DND-41 (cell line): Measurements from ENCODE around the gene MTG1.

ENCODE experiments used
- ATAC-seq: fragments of 200-7000 bp; cut with Tn5 transposase; 3 replicates; pipeline ENCODE4 v1.9.1; 2021; ENCODE audit warnings: low read depth; ENCODE audit not compliant: insufficient read depth
- DNase-seq: peaks from one replicate; pipeline ENCODE4 v3.0.0-alpha.2; 2020
- H2AFZ ChIP-seq: 2 replicates; pipeline ENCODE4 v1.6.0; 2012; ENCODE audit warnings: low read depth, low read length
- H3K27ac ChIP-seq: 2 replicates; pipeline ENCODE4 v1.5.1; 2012; ENCODE audit warnings: low read length, inconsistent platforms
- H3K27me3 ChIP-seq: fragments of 200-600 bp; sonication (generic); 2 replicates; pipeline ENCODE4 v1.6.0; 2012; ENCODE audit warnings: low read length, mild to moderate bottlenecking, inconsistent platforms; ENCODE audit not compliant: insufficient read depth, poor library complexity
- H3K36me3 ChIP-seq: 2 replicates; pipeline ENCODE4 v1.5.1; 2012; ENCODE audit warnings: low read length, inconsistent platforms; ENCODE audit not compliant: insufficient read depth
- H3K4me1 ChIP-seq: 2 replicates; pipeline ENCODE4 v1.5.1; 2012; ENCODE audit warnings: mild to moderate bottlenecking, low read length; ENCODE audit not compliant: insufficient read depth
- H3K4me2 ChIP-seq: 2 replicates; pipeline ENCODE4 v1.6.0; 2012; ENCODE audit warnings: mild to moderate bottlenecking, moderate library complexity, low read length, inconsistent platforms; ENCODE audit not compliant: insufficient read depth
- H3K4me3 ChIP-seq, 2 experiments: fragments of 200-600 bp in 1 of 2; shearing (Covaris generic) in 1 of 2; 2 replicates each; pipeline ENCODE4 v1.5.1; 2012 to 2016; ENCODE audit warnings: inconsistent platforms in 2 of 2, low read length in 2 of 2, mild to moderate bottlenecking in 2 of 2, low read depth in 1 of 2, moderate library complexity in 1 of 2
- H3K79me2 ChIP-seq: 2 replicates; pipeline ENCODE4 v1.6.0; 2012; ENCODE audit warnings: low read length, inconsistent platforms; ENCODE audit not compliant: insufficient read depth
- H3K9ac ChIP-seq: 2 replicates; pipeline ENCODE4 v1.6.0; 2012; ENCODE audit warnings: low read depth, mild to moderate bottlenecking, inconsistent platforms, low read length, moderate library complexity
- H3K9me3 ChIP-seq: 2 replicates; pipeline ENCODE4 v1.5.1; 2012; ENCODE audit warnings: low read length, moderate library complexity, mild to moderate bottlenecking, inconsistent platforms; ENCODE audit not compliant: insufficient read depth, severe bottlenecking
- H4K20me1 ChIP-seq: 2 replicates; pipeline ENCODE4 v1.6.0; 2012; ENCODE audit warnings: low read length; ENCODE audit not compliant: insufficient read depth
- EZH2 ChIP-seq: IDR thresholded peaks from 3 replicates; pipeline ENCODE4 v1.6.1; 2012; ENCODE audit warnings: borderline replicate concordance, low read depth, mild to moderate bottlenecking, moderate library complexity, low read length, inconsistent platforms; ENCODE audit not compliant: severe bottlenecking
- TF ChIP-seq, protein P1 (sequence below): IDR thresholded peaks from 2 replicates; pipeline ENCODE4 v1.5.1; 2012; ENCODE audit warnings: borderline replicate concordance, low read length, moderate library complexity, mild to moderate bottlenecking; ENCODE audit not compliant: poor library complexity, severe bottlenecking; ENCODE audit errors: extremely low read depth

The MTG1 gene

DNA sequence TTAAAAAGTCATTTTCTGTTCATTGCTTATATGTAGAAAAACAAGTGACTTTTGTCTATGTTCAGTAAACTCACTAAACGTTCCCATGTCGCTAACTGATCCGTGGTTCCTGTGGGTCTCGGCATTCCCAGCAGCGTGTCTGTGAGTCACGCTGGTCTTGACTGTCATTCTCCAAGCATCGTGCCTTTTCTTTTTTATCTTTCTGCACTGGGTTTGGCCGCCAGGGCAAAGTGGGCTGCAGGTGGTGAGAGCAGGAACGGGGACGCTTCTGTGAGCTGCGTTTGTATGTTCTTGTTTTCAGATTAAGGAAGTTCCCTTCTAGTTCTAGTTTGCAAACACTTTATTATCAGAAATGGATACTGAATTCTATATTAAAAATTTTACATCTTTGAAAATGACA is 53.0 kb downstream of the MTG1 start:
- H3K27ac ChIP-seq = no peak overlapping the region
- 0 out of 2 replicates have a peak, but pooled peaks cover 2% of the 10 kb centered on the region for H4K20me1 ChIP-seq
- no peak for ATAC-seq
- H3K4me2 ChIP-seq = no peak overlapping the region
- TF ChIP-seq EZH2 = no peak
- TF ChIP-seq, protein P1, sequence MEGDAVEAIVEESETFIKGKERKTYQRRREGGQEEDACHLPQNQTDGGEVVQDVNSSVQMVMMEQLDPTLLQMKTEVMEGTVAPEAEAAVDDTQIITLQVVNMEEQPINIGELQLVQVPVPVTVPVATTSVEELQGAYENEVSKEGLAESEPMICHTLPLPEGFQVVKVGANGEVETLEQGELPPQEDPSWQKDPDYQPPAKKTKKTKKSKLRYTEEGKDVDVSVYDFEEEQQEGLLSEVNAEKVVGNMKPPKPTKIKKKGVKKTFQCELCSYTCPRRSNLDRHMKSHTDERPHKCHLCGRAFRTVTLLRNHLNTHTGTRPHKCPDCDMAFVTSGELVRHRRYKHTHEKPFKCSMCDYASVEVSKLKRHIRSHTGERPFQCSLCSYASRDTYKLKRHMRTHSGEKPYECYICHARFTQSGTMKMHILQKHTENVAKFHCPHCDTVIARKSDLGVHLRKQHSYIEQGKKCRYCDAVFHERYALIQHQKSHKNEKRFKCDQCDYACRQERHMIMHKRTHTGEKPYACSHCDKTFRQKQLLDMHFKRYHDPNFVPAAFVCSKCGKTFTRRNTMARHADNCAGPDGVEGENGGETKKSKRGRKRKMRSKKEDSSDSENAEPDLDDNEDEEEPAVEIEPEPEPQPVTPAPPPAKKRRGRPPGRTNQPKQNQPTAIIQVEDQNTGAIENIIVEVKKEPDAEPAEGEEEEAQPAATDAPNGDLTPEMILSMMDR = no peak
- H3K79me2 ChIP-seq = no peaks in the 10 kb centered on the region
- no peak overlapping the region for H2AFZ ChIP-seq
- H3K36me3 ChIP-seq = peaks cover 11% of the 10 kb centered on the region
- no peak overlapping the region for H3K9ac ChIP-seq
- H3K27me3 ChIP-seq = no peaks in the 10 kb centered on the region
- H3K4me1 ChIP-seq = no peaks in the 10 kb centered on the region
- peaks cover 49% of the 10 kb centered on the region for H3K9me3 ChIP-seq
- DNase-seq = no peak
- no peak overlapping the region for H3K4me3 ChIP-seq

- H3K4me1 ChIP-seq = no peaks in the 10 kb centered on the region
- H3K9ac ChIP-seq = no peak overlapping the region
- ATAC-seq = no peak
- peaks cover 49% of the 10 kb centered on the region for H3K9me3 ChIP-seq
- H2AFZ ChIP-seq = no peak overlapping the region
- no peak overlapping the region for H3K4me2 ChIP-seq
- peaks cover 9% of the 10 kb centered on the region for H3K36me3 ChIP-seq
- no peak for TF ChIP-seq EZH2
- TF ChIP-seq, protein P1 = no peak
- no peak overlapping the region for H3K4me3 ChIP-seq
- DNase-seq = no peak
- H4K20me1 ChIP-seq = no peaks in the 10 kb centered on the region
- no peak overlapping the region for H3K27ac ChIP-seq
- no peaks in the 10 kb centered on the region for H3K27me3 ChIP-seq
- H3K79me2 ChIP-seq = no peaks in the 10 kb centered on the region
Measured at GRCh38 chr10:133448120-133448519, 54.2 kb downstream of the MTG1 start.

DNA sequence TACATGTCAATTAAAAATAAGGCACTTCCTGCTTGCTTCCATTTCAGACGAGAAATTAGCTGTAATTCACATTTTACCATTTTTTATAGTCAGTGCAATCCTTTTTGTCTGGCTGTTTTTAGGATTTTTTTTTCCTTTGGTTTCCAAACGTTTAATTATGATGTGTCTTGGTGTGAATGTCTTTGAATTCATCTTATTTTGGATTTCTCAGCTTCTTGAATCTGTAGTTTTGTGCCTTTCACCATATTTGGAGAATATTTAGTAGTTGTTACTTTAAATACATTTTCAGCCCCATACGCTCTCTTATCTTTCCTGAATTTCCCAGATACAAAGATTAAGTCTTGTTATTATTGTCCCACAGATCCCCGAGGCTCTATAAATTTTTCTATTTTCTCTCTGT is 57.4 kb downstream of the MTG1 start:
- Histone ChIP-seq H3K79me2 (no peaks in the 10 kb centered on the region), H3K9ac (no peak overlapping the region), H3K27ac (no peak overlapping the region), H3K36me3 (no peaks in the 10 kb centered on the region), H4K20me1 (no peaks in the 10 kb centered on the region), H2AFZ (no peak overlapping the region), H3K4me1 (no peaks in the 10 kb centered on the region), H3K9me3 (peaks cover 26% of the 10 kb centered on the region), H3K4me3 (no peak overlapping the region), H3K27me3 (no peaks in the 10 kb centered on the region), H3K4me2 (no peak overlapping the region)
- DNase-seq (no peak), ATAC-seq (no peak)
- TF ChIP-seq EZH2 = no peak
- TF ChIP-seq, protein P1 = no peak

- no peaks in the 10 kb centered on the region for H4K20me1 ChIP-seq
- H3K27ac ChIP-seq = no peak overlapping the region
- H3K36me3 ChIP-seq = no peaks in the 10 kb centered on the region
- no peak for ATAC-seq
- no peaks in the 10 kb centered on the region for H3K4me1 ChIP-seq
- H3K9me3 ChIP-seq = peaks cover 15% of the 10 kb centered on the region
- H3K9ac ChIP-seq = no peak overlapping the region
- no peaks in the 10 kb centered on the region for H3K79me2 ChIP-seq
- no peak for DNase-seq
- no peaks in the 10 kb centered on the region for H3K27me3 ChIP-seq
- H3K4me3 ChIP-seq = no peak overlapping the region
- TF ChIP-seq, protein P1 = no peak
- no peak for TF ChIP-seq EZH2
- no peak overlapping the region for H2AFZ ChIP-seq
- no peak overlapping the region for H3K4me2 ChIP-seq
Measured at GRCh38 chr10:133452453-133452852, 58.5 kb downstream of the MTG1 start.
